Transverse colon (tissue), 4 donors: ENCODE measurements around the gene ABCC1.

Experiments
- CTCF ChIP-seq, 5 experiments: fragments of 200-600 bp in 3 of 5; fragments of 450-650 bp in 2 of 5; sonication (generic) in 3 of 5; IDR thresholded peaks; 1 replicate in 2 of 5; 2 replicates in 3 of 5; pipeline ENCODE4 v1.5.1; 2016 to 2017; ENCODE audit warnings: antibody characterized with exemption in 5 of 5, inconsistent platforms in 3 of 5, mild to moderate bottlenecking in 2 of 5, moderate library complexity in 1 of 5
- POLR2AphosphoS5 ChIP-seq, 3 donors: sonication (generic); formaldehyde crosslinking; IDR thresholded peaks; one replicate each; pipeline ENCODE4 v1.6.1; 2016; ENCODE audit warnings: antibody characterized with exemption in 3 of 3

GRCh38 chr16:15955425-15955824, 6.0 kb downstream of the ABCC1 start:
- no peak for TF ChIP-seq CTCF (IDR thresholded peaks at IDR 0.05)
- no peak for TF ChIP-seq POLR2AphosphoS5 (IDR thresholded peaks at IDR 0.05)
